H1 (cell line): ENCODE data around the gene LTBR. TPM values are rescaled to one million over a fixed set of nuclear protein-coding genes. Genes with fewer than 3 reads are reported as not detected.

Experiments
- CTCF ChIA-PET: fragments of 300-600 bp; sonication (Branson Sonifier 250); formaldehyde crosslinking; loops from one replicate; lab custom pipeline; 2021; ENCODE audit not compliant: partially characterized antibody; lab: Charles Lee
- POLR2A ChIA-PET: fragments of 300-600 bp; sonication (Branson Sonifier 250); formaldehyde crosslinking; loops from one replicate; lab custom pipeline; 2021; ENCODE audit warnings: inconsistent platforms; ENCODE audit not compliant: partially characterized antibody; lab: Charles Lee
- DNase-seq, 2 experiments: peaks; one replicate each; pipeline versions ENCODE4 v3.0.0 to v3.0.0-alpha.2; 2010 to 2022; ENCODE audit warnings: low spot score in 2 of 2, low read depth in 1 of 2, mixed read lengths in 1 of 2
- FAIRE-seq: peaks from 2 replicates; lab custom pipeline; 2011; peaks lifted over from hg19 to GRCh38; lab: Jason Lieb, UNC
- H2AFZ ChIP-seq: 2 replicates; pipeline ENCODE4 v1.8.1; 2012; ENCODE audit warnings: low read length, inconsistent platforms
- H2AK5ac ChIP-seq: 2 replicates; pipeline ENCODE4 v1.6.1; 2013; ENCODE audit warnings: low read depth, low read length
- H2BK120ac ChIP-seq: replicated peaks from 2 replicates; pipeline ENCODE3; 2013; ENCODE audit warnings: low read depth, low read length, inconsistent platforms
- H2BK12ac ChIP-seq: 2 replicates; pipeline ENCODE4 v1.6.1; 2013; ENCODE audit warnings: low read depth, low read length
- H2BK15ac ChIP-seq: 2 replicates; pipeline ENCODE4 v1.6.1; 2013; ENCODE audit warnings: low read length
- H2BK20ac ChIP-seq: 2 replicates; pipeline ENCODE4 v1.6.1; 2013; ENCODE audit warnings: low read length
- H2BK5ac ChIP-seq: 2 replicates; pipeline ENCODE4 v1.6.1; 2013; ENCODE audit warnings: low read depth, low read length
- H3K14ac ChIP-seq: 2 replicates; pipeline ENCODE4 v1.6.1; 2013; ENCODE audit warnings: inconsistent platforms; ENCODE audit not compliant: insufficient read length
- H3K18ac ChIP-seq: 2 replicates; pipeline ENCODE4 v1.6.1; 2013; ENCODE audit warnings: low read length; ENCODE audit errors: extremely low read depth
- H3K23ac ChIP-seq: 2 replicates; pipeline ENCODE4 v1.6.1; 2013; ENCODE audit warnings: inconsistent platforms; ENCODE audit not compliant: insufficient read length
- H3K23me2 ChIP-seq: 2 replicates; pipeline ENCODE4 v1.6.1; 2013; ENCODE audit warnings: low read depth, low read length
- H3K27ac ChIP-seq: 2 replicates; pipeline ENCODE4 v1.6.1; 2011; ENCODE audit warnings: low read depth, low read length, inconsistent platforms
- H3K27me3 ChIP-seq, 4 experiments: replicated peaks in 1 of 4; 1 replicate in 1 of 4; 2 replicates in 3 of 4; pipeline versions ENCODE4 v1.6.1 to v1.8.1; 2011 to 2013; ENCODE audit warnings: low read length in 3 of 4, mild to moderate bottlenecking in 3 of 4, inconsistent platforms in 2 of 4, mixed read lengths in 2 of 4, moderate library complexity in 1 of 4; ENCODE audit not compliant: control insufficient read depth in 3 of 4, insufficient read depth in 3 of 4; ENCODE audit errors: extremely low read depth in 1 of 4
- H3K36me3 ChIP-seq, 4 experiments: 2 replicates each; pipeline versions ENCODE4 v1.6.1 to v1.8.1; 2011 to 2013; ENCODE audit warnings: mild to moderate bottlenecking in 4 of 4, low read length in 3 of 4, moderate library complexity in 2 of 4, control low read depth in 1 of 4, inconsistent platforms in 1 of 4; ENCODE audit not compliant: insufficient read depth in 4 of 4, control insufficient read depth in 2 of 4
- H3K4ac ChIP-seq: replicated peaks from 2 replicates; pipeline ENCODE3; 2013; ENCODE audit warnings: low read length, low read depth, mixed read lengths, inconsistent platforms; ENCODE audit not compliant: insufficient read length
- H3K4me1 ChIP-seq, 4 experiments: replicated peaks in 1 of 4; 1 replicate in 1 of 4; 2 replicates in 3 of 4; pipeline versions ENCODE4 v1.6.1 to v1.8.1; 2011 to 2013; ENCODE audit warnings: low read length in 3 of 4, inconsistent platforms in 2 of 4, mixed read lengths in 1 of 4; ENCODE audit not compliant: insufficient read depth in 4 of 4, control insufficient read depth in 3 of 4
- H3K4me2 ChIP-seq, 2 experiments: 2 replicates each; pipeline versions ENCODE4 v1.6.1 to v1.8.1; 2011 to 2013; ENCODE audit warnings: low read depth in 2 of 2, low read length in 2 of 2, control low read depth in 1 of 2, inconsistent platforms in 1 of 2, mild to moderate bottlenecking in 1 of 2; ENCODE audit not compliant: insufficient read depth in 1 of 2
- H3K4me3 ChIP-seq, 4 experiments: fragments of 200-600, 300-600 bp in 1 of 4; sonication (generic), shearing (Covaris generic), sonication (Bioruptor Twin) in 1 of 4; 2 replicates each; pipeline versions ENCODE4 v1.5.1 to v1.8.1; 2011 to 2016; ENCODE audit warnings: low read length in 4 of 4, low read depth in 3 of 4, control low read depth in 2 of 4, inconsistent platforms in 2 of 4, mild to moderate bottlenecking in 2 of 4, mixed read lengths in 1 of 4, moderate library complexity in 1 of 4; ENCODE audit not compliant: insufficient read depth in 2 of 4; ENCODE audit errors: extremely low read depth in 1 of 4
- H3K56ac ChIP-seq: replicated peaks from 2 replicates; pipeline ENCODE3; 2013; ENCODE audit warnings: low read depth, mild to moderate bottlenecking, mixed read lengths, low read length, inconsistent platforms; ENCODE audit not compliant: insufficient read length
- H3K79me1 ChIP-seq: 2 replicates; pipeline ENCODE4 v1.6.1; 2013; ENCODE audit warnings: low read depth, low read length, control low read depth
- H3K79me2 ChIP-seq, 2 experiments: 2 replicates each; pipeline versions ENCODE4 v1.6.1 to v1.8.1; 2012 to 2013; ENCODE audit warnings: low read length in 2 of 2, mild to moderate bottlenecking in 2 of 2, inconsistent platforms in 1 of 2; ENCODE audit not compliant: insufficient read depth in 2 of 2, control insufficient read depth in 1 of 2
- H3K9ac ChIP-seq, 4 experiments: replicated peaks in 1 of 4; 1 replicate in 1 of 4; 2 replicates in 3 of 4; pipeline versions ENCODE4 v1.6.1 to v1.8.1; 2011 to 2013; ENCODE audit warnings: low read depth in 3 of 4, low read length in 3 of 4, control low read depth in 2 of 4, mild to moderate bottlenecking in 2 of 4, moderate library complexity in 2 of 4, inconsistent platforms in 1 of 4; ENCODE audit errors: extremely low read depth in 1 of 4
- H3K9me3 ChIP-seq, 2 experiments: 2 replicates each; pipeline versions ENCODE4 v1.6.1 to v1.8.1; 2012 to 2013; ENCODE audit warnings: mild to moderate bottlenecking in 2 of 2, moderate library complexity in 2 of 2, control low read depth in 1 of 2, inconsistent platforms in 1 of 2, low read depth in 1 of 2, low read length in 1 of 2, mixed read lengths in 1 of 2; ENCODE audit not compliant: insufficient read depth in 2 of 2
- H4K20me1 ChIP-seq, 2 experiments: replicated peaks in 1 of 2; 2 replicates each; pipeline versions ENCODE3 to v1.8.1; 2011 to 2013; ENCODE audit warnings: inconsistent platforms in 2 of 2, low read length in 2 of 2, mild to moderate bottlenecking in 1 of 2; ENCODE audit not compliant: insufficient read depth in 2 of 2, control insufficient read depth in 1 of 2
- H4K5ac ChIP-seq: 2 replicates; pipeline ENCODE4 v1.6.1; 2013; ENCODE audit warnings: low read length, low read depth, mixed read lengths, inconsistent platforms; ENCODE audit not compliant: insufficient read length
- H4K8ac ChIP-seq: 2 replicates; pipeline ENCODE4 v1.8.0; 2013; ENCODE audit warnings: mild to moderate bottlenecking, moderate library complexity, low read length, inconsistent platforms; ENCODE audit not compliant: insufficient read depth; ENCODE audit errors: extremely low read depth
- H4K91ac ChIP-seq: replicated peaks from 2 replicates; pipeline ENCODE3; 2013; ENCODE audit warnings: low read length, mixed read lengths, inconsistent platforms; ENCODE audit not compliant: insufficient read length
- ATF3 ChIP-seq: IDR thresholded peaks from 2 replicates; pipeline ENCODE4 v1.6.1; 2011; ENCODE audit warnings: low read depth, mild to moderate bottlenecking, low read length; ENCODE audit not compliant: insufficient read depth
- EGR1 ChIP-seq: IDR thresholded peaks from 2 replicates; pipeline ENCODE4 v1.6.1; 2011; ENCODE audit warnings: low read depth, low read length, borderline replicate concordance
- FOSL1 ChIP-seq: IDR thresholded peaks from 2 replicates; pipeline ENCODE4 v1.6.1; 2011; ENCODE audit warnings: mild to moderate bottlenecking, low read depth, low read length, moderate library complexity; ENCODE audit not compliant: insufficient read depth
- KDM4A ChIP-seq: IDR thresholded peaks from one replicate; pipeline ENCODE4 v1.7.1; 2012; ENCODE audit warnings: low read depth, mild to moderate bottlenecking, moderate library complexity, low read length, inconsistent platforms; ENCODE audit not compliant: severe bottlenecking
- MAFK ChIP-seq: IDR thresholded peaks from 2 replicates; pipeline ENCODE4 v1.6.1; 2012; ENCODE audit warnings: low read depth, mild to moderate bottlenecking, improper control_type of control experiment, low read length
- NANOG ChIP-seq: IDR thresholded peaks from 2 replicates; pipeline ENCODE4 v1.6.1; 2011; ENCODE audit warnings: low read length, low read depth, mild to moderate bottlenecking, inconsistent platforms; ENCODE audit not compliant: insufficient read depth, poor library complexity, severe bottlenecking
- POLR2AphosphoS5 ChIP-seq: IDR thresholded peaks from 2 replicates; pipeline ENCODE4 v1.6.1; 2011; ENCODE audit warnings: low read depth, low read length
- SIN3A ChIP-seq, 2 experiments: IDR thresholded peaks in 1 of 2; conservative IDR thresholded peaks in 1 of 2; 2 replicates each; pipeline ENCODE4 v1.6.1; 2011 to 2012; ENCODE audit warnings: low read length in 2 of 2, improper control_type of control experiment in 1 of 2, low read depth in 1 of 2, mild to moderate bottlenecking in 1 of 2
- SIRT6 ChIP-seq: IDR thresholded peaks from one replicate; pipeline ENCODE4 v1.7.1; 2012; ENCODE audit warnings: low read length, inconsistent platforms
- WGBS, 2 experiments: shearing (Covaris generic) in 1 of 2; methylation state at CpG; one replicate each; pipeline versions ENCODE4 v1.1.6 to v1.1.7; 2013 to 2015; ENCODE audit warnings: low lambda C conversion rate in 2 of 2, mixed read lengths in 2 of 2, inconsistent platforms in 1 of 2, low coverage in 1 of 2, missing lambda C conversion rate in 1 of 2; ENCODE audit not compliant: insufficient replicate concordance in 2 of 2, insufficient coverage in 1 of 2, insufficient read length in 1 of 2; ENCODE audit errors: extremely low coverage in 1 of 2, missing lambda C conversion rate in 1 of 2; 5-methylcytosine and 5-hydroxymethylcytosine counted together
- polyA plus RNA-seq, 7 experiments: library from polyadenylated mRNA; depleted of rRNA in 3 of 7; stranded (reverse) in 5 of 7; unstranded in 2 of 7; fragments of >200 nt in 5 of 7; fragments of 200-250 nt in 2 of 7; gene quantifications; 1 replicate in 5 of 7; 2 replicates in 1 of 7; 4 replicates in 1 of 7; pipeline versions ENCODE4 v1.2.1 to v1.2.3, GENCODE V29; 2011 to 2013; ENCODE audit warnings: missing spikeins in 2 of 7, mixed read lengths in 2 of 7
- total RNA-seq: library from RNA; stranded (reverse); fragmentation: NEBNext Ultra II Directional; extraction: Animal tissue kit (Norgen Biotek cat#: 25700); gene quantifications from 2 replicates; pipeline ENCODE4 v1.2.1, GENCODE V29; 2021

LTBR gene
- total and polyA plus RNA-seq, 2 of the 8 experiments (the other 6 are each of a cell fraction or from before 2014, with no cell fraction given): 5.1 to 6.3 TPM

- Histone ChIP-seq H3K79me2 (no peaks in the 10 kb centered on the region), H3K9ac (no peak overlapping the region), H3K79me1 (no peaks in the 10 kb centered on the region), H3K23ac (no peak overlapping the region), H3K4ac (no peak overlapping the region), H3K18ac (no peak overlapping the region), H2AK5ac (no peak overlapping the region), H2BK12ac (no peak overlapping the region), H3K23me2 (no peaks in the 10 kb centered on the region), H4K5ac (no peak overlapping the region), H3K27me3 (no peaks in the 10 kb centered on the region), H2BK120ac (no peak overlapping the region), H2BK15ac (no peak overlapping the region), H3K4me1 (peaks cover 0 to 7% (median 3%) of the 10 kb centered on the region in 4 experiments; a peak in 4 of 7 replicates), H3K9me3 (no peaks in the 10 kb centered on the region), H3K4me2 (no peak overlapping the region), H4K91ac (no peak overlapping the region), H2AFZ (no peak overlapping the region), H3K4me3 (no peak overlapping the region), H3K27ac (no peak overlapping the region), H3K56ac (no peak overlapping the region), H4K8ac (no peak overlapping the region), H4K20me1 (no peaks in the 10 kb centered on the region), H2BK5ac (no peak overlapping the region), H3K36me3 (no peaks in the 10 kb centered on the region), H3K14ac (no peak overlapping the region), H2BK20ac (no peak overlapping the region)
- no peak for FAIRE-seq
- 89% methylated on average over 6 of the region's 6 CpGs; no CpG with 5 or more reads in 1 of the 2 experiments for WGBS, 2 experiments
- no peak for TF ChIP-seq SIRT6
- TF ChIP-seq EGR1: no peak
- TF ChIP-seq KDM4A: no peak
- TF ChIP-seq SIN3A (conservative IDR thresholded peaks at IDR 0.05 in 1 of 2, IDR thresholded peaks at IDR 0.05 in 1 of 2; ENCODE audit: low read depth in 1 of 2, low read length in 2 of 2): no peak
- TF ChIP-seq FOSL1: no peak
- TF ChIP-seq MAFK: no peak
- no peak for TF ChIP-seq ATF3
- no peak for TF ChIP-seq NANOG
- no peak for TF ChIP-seq POLR2AphosphoS5
- ChIA-PET POLR2A (interaction anchor here (0.9 to 6.0 kb wide), 7 partner anchors 9 to 144 kb away, joined by 3 to 36 read pairs (median 3); partner anchors contain the start of genes LTBR and SCNN1A), CTCF (interaction anchor here (0.6 to 1.5 kb wide), 5 partner anchors 53 to 110 kb away, joined by 3 to 9 read pairs (median 3); no protein-coding TSS in a partner anchor)
- DNase-seq: no peak
Observed at GRCh38 chr12:6392504-6392903, 8.5 kb downstream of the LTBR start.
